GM12878 (cell line): Measurements from ENCODE around the gene A2ML1. TPM values are rescaled to one million over a fixed set of nuclear protein-coding genes. Genes with fewer than 3 reads are reported as not detected.

Experiments
- ATAC-seq: fragments of 200-7000 bp; cut with Tn5 transposase; 3 replicates; pipeline ENCODE4 v1.9.1; 2020; ENCODE audit warnings: mild to moderate bottlenecking, moderate library complexity
- BruUV-seq: library from RNA; stranded (reverse); fragments of 400-500 nt; replicated peaks from 2 replicates; lab custom pipeline; 2021; lab: Mats Ljungman, UMichigan
- CTCF ChIA-PET: fragments of 300-600 bp; sonication (Branson Sonifier 250); formaldehyde crosslinking; extraction: SDS; loops from one replicate; lab custom pipeline; 2021; ENCODE audit warnings: inconsistent platforms; lab: Yijun Ruan, JAX
- POLR2A ChIA-PET: fragments of 350-600 bp; formaldehyde crosslinking; extraction: SDS; loops from one replicate; lab custom pipeline; 2021; ENCODE audit warnings: inconsistent platforms; lab: Charles Lee
- RAD21 ChIA-PET: fragments of 300-600 bp; sonication (Branson Sonifier 250); formaldehyde crosslinking; loops from one replicate; lab custom pipeline; 2023; ENCODE audit warnings: antibody characterized with exemption; ENCODE audit not compliant: unreplicated experiment; lab: Charles Lee
- SMC1A ChIA-PET: fragments of 300-600 bp; sonication (Branson Sonifier 250); formaldehyde crosslinking; loops from one replicate; lab custom pipeline; 2023; ENCODE audit not compliant: unreplicated experiment, uncharacterized antibody; lab: Charles Lee
- DNase-seq: peaks from one replicate; pipeline ENCODE4 v3.0.0-alpha.2; 2011; ENCODE audit warnings: low read depth, low spot score
- FAIRE-seq: peaks from 3 replicates; lab custom pipeline; 2011; peaks lifted over from hg19 to GRCh38; lab: Jason Lieb, UNC
- H2AFZ ChIP-seq: 2 replicates; pipeline ENCODE4 v1.6.0; 2011; ENCODE audit warnings: low read depth, low read length, control low read depth; ENCODE audit not compliant: control insufficient read depth
- H3K27ac ChIP-seq: 2 replicates; pipeline ENCODE4 v1.5.1; 2011; ENCODE audit warnings: control low read depth; ENCODE audit not compliant: control insufficient read depth, insufficient read depth
- H3K27me3 ChIP-seq, 2 experiments: replicated peaks in 1 of 2; 2 replicates each; pipeline versions ENCODE4 v1.6.0 to v1.6.1; 2011; ENCODE audit warnings: low read length in 1 of 2; ENCODE audit not compliant: control insufficient read depth in 2 of 2, insufficient read depth in 2 of 2
- H3K36me3 ChIP-seq, 2 experiments: 2 replicates each; pipeline ENCODE4 v1.5.1; 2011; ENCODE audit warnings: low read length in 1 of 2; ENCODE audit not compliant: control insufficient read depth in 2 of 2, insufficient read depth in 2 of 2
- H3K4me1 ChIP-seq: 2 replicates; pipeline ENCODE4 v1.6.1; 2011; ENCODE audit warnings: mild to moderate bottlenecking, low read length, moderate library complexity, mixed read lengths; ENCODE audit not compliant: control insufficient read depth, insufficient read depth
- H3K4me2 ChIP-seq: 2 replicates; pipeline ENCODE4 v1.6.0; 2011; ENCODE audit warnings: control low read depth; ENCODE audit not compliant: control insufficient read depth, insufficient read depth
- H3K4me3 ChIP-seq: fragments of 200-600 bp; sonication (generic); 2 replicates; pipeline ENCODE4 v1.5.1; 2016
- H3K79me2 ChIP-seq: 2 replicates; pipeline ENCODE4 v1.6.0; 2011; ENCODE audit warnings: low read length; ENCODE audit not compliant: control insufficient read depth, insufficient read depth
- H3K9ac ChIP-seq: 2 replicates; pipeline ENCODE4 v1.8.0; 2011; ENCODE audit warnings: low read length, control low read depth, mixed read lengths; ENCODE audit not compliant: control insufficient read depth, insufficient read depth
- H3K9me3 ChIP-seq: replicated peaks from 3 replicates; pipeline ENCODE4 v1.5.1; 2011; ENCODE audit warnings: mild to moderate bottlenecking, low read length; ENCODE audit not compliant: control insufficient read depth, insufficient read depth
- H4K20me1 ChIP-seq: 2 replicates; pipeline ENCODE4 v1.6.0; 2011; ENCODE audit not compliant: control insufficient read depth, insufficient read depth
- CHD2 ChIP-seq: IDR thresholded peaks from 2 replicates; pipeline ENCODE4 v1.6.1; 2011; ENCODE audit warnings: low read depth, low read length, improper control_type of control experiment, borderline replicate concordance
- CREB1 ChIP-seq: IDR thresholded peaks from 2 replicates; pipeline ENCODE4 v1.6.1; 2012; ENCODE audit warnings: low read depth, mild to moderate bottlenecking, inconsistent platforms
- FOS ChIP-seq: IDR thresholded peaks from 3 replicates; pipeline ENCODE4 v1.6.1; 2011; ENCODE audit warnings: borderline replicate concordance; ENCODE audit not compliant: insufficient read length; ENCODE audit errors: extremely low read depth
- HCFC1 ChIP-seq: fragments of 150-350 bp; IDR thresholded peaks from 2 replicates; pipeline ENCODE4 v1.6.1; 2014; ENCODE audit warnings: low read length
- HSF1 ChIP-seq: fragments of 150-350 bp; IDR thresholded peaks from 2 replicates; pipeline ENCODE4 v1.6.1; 2014; ENCODE audit warnings: mild to moderate bottlenecking, low read depth, low read length
- MTA3 ChIP-seq: IDR thresholded peaks from 2 replicates; pipeline ENCODE4 v1.6.1; 2012; ENCODE audit warnings: low read length, inconsistent platforms, borderline replicate concordance
- NBN ChIP-seq: fragments of 450-650 bp; IDR thresholded peaks from 2 replicates; pipeline ENCODE4 v1.6.1; 2016
- NR2C1 ChIP-seq: fragments of 450-650 bp; IDR thresholded peaks from 2 replicates; pipeline ENCODE4 v1.6.1; 2017; ENCODE audit warnings: antibody characterized with exemption, mild to moderate bottlenecking, moderate library complexity
- NR2C2 ChIP-seq: IDR thresholded peaks from 2 replicates; pipeline ENCODE4 v1.6.1; 2011; ENCODE audit warnings: borderline replicate concordance, low read depth; ENCODE audit not compliant: control insufficient read depth, insufficient read length
- NRF1 ChIP-seq: conservative IDR thresholded peaks from 2 replicates; pipeline ENCODE4 v1.6.1; 2011; ENCODE audit warnings: mild to moderate bottlenecking, low read depth, low read length, improper control_type of control experiment
- RAD21 ChIP-seq: IDR thresholded peaks from 2 replicates; pipeline ENCODE4 v1.6.1; 2011; ENCODE audit warnings: mild to moderate bottlenecking, low read depth, low read length, moderate library complexity; ENCODE audit not compliant: insufficient read depth
- RFX5 ChIP-seq: IDR thresholded peaks from 2 replicates; pipeline ENCODE4 v1.6.1; 2011; ENCODE audit warnings: low read depth, low read length, improper control_type of control experiment
- TAF1 ChIP-seq: IDR thresholded peaks from 2 replicates; pipeline ENCODE4 v1.6.1; 2011; ENCODE audit warnings: mild to moderate bottlenecking, low read depth, low read length, borderline replicate concordance
- WRNIP1 ChIP-seq: IDR thresholded peaks from 2 replicates; pipeline ENCODE4 v1.6.1; 2011; ENCODE audit warnings: low read depth, low read length, improper control_type of control experiment, borderline replicate concordance
- ZNF207 ChIP-seq: fragments of 450-650 bp; IDR thresholded peaks from 2 replicates; pipeline ENCODE4 v1.6.1; 2014; ENCODE audit warnings: antibody characterized with exemption, mild to moderate bottlenecking, borderline replicate concordance
- ZNF217 ChIP-seq: fragments of 450-650 bp; IDR thresholded peaks from 2 replicates; pipeline ENCODE4 v1.6.1; 2017; ENCODE audit warnings: antibody characterized with exemption, mild to moderate bottlenecking
- ZNF622 ChIP-seq: fragments of 450-650 bp; IDR thresholded peaks from 2 replicates; pipeline ENCODE4 v1.6.1; 2017; ENCODE audit warnings: mild to moderate bottlenecking, inconsistent platforms
- WGBS: methylation state at CpG from one replicate; pipeline ENCODE4 v1.1.6; 2016; ENCODE audit warnings: low lambda C conversion rate; ENCODE audit not compliant: insufficient replicate concordance, insufficient coverage; ENCODE audit errors: missing lambda C conversion rate; 5-methylcytosine and 5-hydroxymethylcytosine counted together
- in situ Hi-C: fragments of 300-500 bp; cut with MboI; formaldehyde crosslinking; loops from 9 replicates; pipeline ENCODE4 v1.14.3; 2018; ENCODE audit warnings: mixed read lengths
- intact Hi-C: fragments of 100-400 bp; cut with micrococcal nuclease; formaldehyde crosslinking; loops from one replicate; pipeline ENCODE4 v1.14.2; 2022; ENCODE audit not compliant: unreplicated experiment
- polyA plus RNA-seq, 11 experiments: library from polyadenylated mRNA; depleted of rRNA in 4 of 11; unstranded in 6 of 11; stranded (reverse) in 5 of 11; fragments of >200 nt; fragmentation: Nextera tagmentation in 4 of 11; fragmentation: Illumina TruSeq in 1 of 11; extraction: Ambion mirVana in 4 of 11; extraction: Trizol in 1 of 11; gene quantifications; 1 replicate in 1 of 11; 2 replicates in 10 of 11; pipeline versions ENCODE4 v1.2.1 to v1.2.3, GENCODE V29; 2011 to 2016; ENCODE audit warnings: inconsistent platforms in 2 of 11, missing spikeins in 2 of 11, low read depth in 1 of 11
- total RNA-seq, 4 experiments: library from RNA; depleted of rRNA in 3 of 4; stranded (reverse); fragments of >200 nt in 3 of 4; fragmentation: Illumina TruSeq in 1 of 4; extraction: Trizol in 1 of 4; gene quantifications; 2 replicates each; pipeline versions ENCODE4 v1.2.1 to v1.2.3, GENCODE V29; 2013 to 2021
- TF ChIP-seq, protein P1 (sequence below): fragments of 450-650 bp; conservative IDR thresholded peaks from 2 replicates; pipeline ENCODE4 v1.6.1; 2017; ENCODE audit warnings: mild to moderate bottlenecking, moderate library complexity

Gene A2ML1
- total and polyA plus RNA-seq, 10 of the 15 experiments (the other 5 are each of a cell fraction or from before 2014, with no cell fraction given): not detected

DNA sequence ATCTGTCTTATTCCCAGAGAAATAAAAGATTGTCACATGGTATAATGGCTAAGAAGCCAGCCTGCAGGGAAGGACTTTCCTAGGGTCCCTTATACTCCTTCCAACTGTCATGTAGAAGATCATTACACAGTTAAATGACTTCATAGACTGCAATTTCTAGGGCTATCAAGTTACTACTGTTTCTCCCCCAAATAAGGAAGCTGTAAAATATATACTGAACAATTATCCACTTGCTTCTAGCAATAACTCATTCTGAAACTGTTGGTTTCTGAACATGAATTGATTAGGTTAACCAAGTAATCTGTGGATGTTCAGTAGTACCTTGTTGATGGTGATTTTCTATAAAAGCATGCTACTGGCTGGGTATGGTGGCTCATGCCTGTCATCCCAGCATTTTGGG is 44.6 kb downstream of the A2ML1 start:
- intact Hi-C loops: no loop called here
- Histone ChIP-seq H3K27ac (no peak overlapping the region), H3K36me3 (no peaks in the 10 kb centered on the region)
- TF ChIP-seq WRNIP1: no peak
- no peak for TF ChIP-seq RFX5
- TF ChIP-seq CREB1: no peak
- TF ChIP-seq ZNF207: no peak
- no peak for TF ChIP-seq CHD2
- TF ChIP-seq, all 136 proteins: peak for 0
- DNase-seq: no peak
- ATAC-seq: no peak
- in situ Hi-C loops: no loop called here
- Histone ChIP-seq H2AFZ (no peak overlapping the region), H3K9ac (no peak overlapping the region), H3K4me1 (no peaks in the 10 kb centered on the region), H3K4me2 (no peak overlapping the region), H4K20me1 (no peaks in the 10 kb centered on the region), H3K9me3 (no peaks in the 10 kb centered on the region), H3K4me3 (no peak overlapping the region), H3K27me3 (peaks cover 0 to 6% of the 10 kb centered on the region in 2 experiments; a peak in 1 of 4 replicates), H3K79me2 (no peaks in the 10 kb centered on the region)
- no TSS peak for BruUV-seq
- ChIA-PET SMC1A (no interaction called here), CTCF (interaction anchor here (0.7 kb wide), 1 partner anchor 323 kb away, joined by 3 read pairs; no protein-coding TSS in a partner anchor), POLR2A (interaction anchor here (0.7 kb wide), 1 partner anchor 388 kb away, joined by 3 read pairs; no protein-coding TSS in a partner anchor), RAD21 (no interaction called here)
- FAIRE-seq: no peak

DNA sequence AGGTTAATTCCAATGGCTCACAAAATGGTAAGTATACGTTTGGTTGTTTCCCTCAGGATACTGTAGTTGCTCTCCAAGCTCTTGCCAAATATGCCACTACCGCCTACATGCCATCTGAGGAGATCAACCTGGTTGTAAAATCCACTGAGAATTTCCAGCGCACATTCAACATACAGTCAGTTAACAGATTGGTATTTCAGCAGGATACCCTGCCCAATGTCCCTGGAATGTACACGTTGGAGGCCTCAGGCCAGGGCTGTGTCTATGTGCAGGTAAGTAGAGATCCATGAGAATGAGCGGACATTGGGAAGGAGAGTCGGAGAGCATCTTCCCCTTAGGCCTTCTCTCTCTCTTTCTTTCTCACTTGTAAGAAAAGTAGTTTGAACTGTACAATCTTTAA is 45.4 kb downstream of the A2ML1 start:
- no peaks in the 10 kb centered on the region for H3K79me2 ChIP-seq
- no peaks in the 10 kb centered on the region for H3K9me3 ChIP-seq
- no peak for DNase-seq
- 49% methylated on average over 6 of the region's 6 CpGs for WGBS
- RAD21 ChIA-PET: no interaction called here
- POLR2A ChIA-PET: no interaction called here
- SMC1A ChIA-PET: no interaction called here
- intact Hi-C loops (no loop called here), in situ Hi-C loops (no loop called here)
- CTCF ChIA-PET: interaction anchor here (0.7 to 1.1 kb wide), 2 partner anchors 22 to 324 kb away, joined by 3 read pairs; no protein-coding TSS in a partner anchor
- no peaks in the 10 kb centered on the region for H4K20me1 ChIP-seq
- FAIRE-seq: no peak
- H3K36me3 ChIP-seq: no peaks in the 10 kb centered on the region
- BruUV-seq: no TSS peak
- H3K27ac ChIP-seq: no peak overlapping the region
- H3K4me3 ChIP-seq: no peak overlapping the region
- no peaks in the 10 kb centered on the region for H3K4me1 ChIP-seq
- peaks cover 0 to 6% of the 10 kb centered on the region in 2 experiments; a peak in 1 of 4 replicates for H3K27me3 ChIP-seq
- H3K4me2 ChIP-seq: no peak overlapping the region
- ATAC-seq: no peak
- no peak overlapping the region for H3K9ac ChIP-seq
- H2AFZ ChIP-seq: no peak overlapping the region
- TF ChIP-seq NR2C2 (no peak), TAF1 (no peak), FOS (no peak), ZNF217 (no peak), HSF1 (no peak), ZNF622 (no peak), NRF1 (no peak), NBN (no peak), MTA3 (no peak), NR2C1 (no peak), RAD21 (no peak), HCFC1 (no peak)
- TF ChIP-seq, protein P1, sequence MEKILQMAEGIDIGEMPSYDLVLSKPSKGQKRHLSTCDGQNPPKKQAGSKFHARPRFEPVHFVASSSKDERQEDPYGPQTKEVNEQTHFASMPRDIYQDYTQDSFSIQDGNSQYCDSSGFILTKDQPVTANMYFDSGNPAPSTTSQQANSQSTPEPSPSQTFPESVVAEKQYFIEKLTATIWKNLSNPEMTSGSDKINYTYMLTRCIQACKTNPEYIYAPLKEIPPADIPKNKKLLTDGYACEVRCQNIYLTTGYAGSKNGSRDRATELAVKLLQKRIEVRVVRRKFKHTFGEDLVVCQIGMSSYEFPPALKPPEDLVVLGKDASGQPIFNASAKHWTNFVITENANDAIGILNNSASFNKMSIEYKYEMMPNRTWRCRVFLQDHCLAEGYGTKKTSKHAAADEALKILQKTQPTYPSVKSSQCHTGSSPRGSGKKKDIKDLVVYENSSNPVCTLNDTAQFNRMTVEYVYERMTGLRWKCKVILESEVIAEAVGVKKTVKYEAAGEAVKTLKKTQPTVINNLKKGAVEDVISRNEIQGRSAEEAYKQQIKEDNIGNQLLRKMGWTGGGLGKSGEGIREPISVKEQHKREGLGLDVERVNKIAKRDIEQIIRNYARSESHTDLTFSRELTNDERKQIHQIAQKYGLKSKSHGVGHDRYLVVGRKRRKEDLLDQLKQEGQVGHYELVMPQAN: no peak
